Stimulated activated CD4-positive, alpha-beta T cell treated with anti-CD3 and anti-CD28 coated beads, TNF-alpha, amount 100 ng/mL, for 24 hours (primary cell): ENCODE data around the gene PRRG4.
"Not testable (repeated sequence)": the region's sequence is repeated elsewhere in the genome, so short reads cannot be mapped to it uniquely, and the experiment has no call there.

Source experiments
- DNase-seq, 3 experiments: peaks; one replicate each; pipeline ENCODE4 v3.0.0-alpha.2; 2020; ENCODE audit warnings: low read depth in 3 of 3

PRRG4 gene

GRCh38 chr11:32829680-32830412 lies at the start of gene PRRG4:
TSS of gene PRRG4 (plus strand) at chr11:32829927. CDS start at chr11:32830530, 603 bp downstream.
- peak in 2 of 3 experiments; percentile 7 to 54 for DNase-seq

GRCh38 chr11:32780839-32781238 lies 48.9 kb upstream of the PRRG4 start:
- not testable (repeated sequence) for DNase-seq

- no peak for DNase-seq
Measured at GRCh38 chr11:32781721-32782120, 48.0 kb upstream of the PRRG4 start.

- no peak for DNase-seq
Measured at GRCh38 chr11:32785262-32785661, 44.5 kb upstream of the PRRG4 start.

- no peak for DNase-seq
Measured at GRCh38 chr11:32786811-32787210, 42.9 kb upstream of the PRRG4 start.

- DNase-seq, result no peak
Measured at GRCh38 chr11:32790916-32791315, 38.8 kb upstream of the PRRG4 start.

GRCh38 chr11:32792111-32792947 lies 37.4 kb upstream of the PRRG4 start:
- no peak for DNase-seq

- peak; percentile 48 to 64 (median 49) for DNase-seq
Measured at GRCh38 chr11:32792948-32793475, 36.7 kb upstream of the PRRG4 start.

- no peak for DNase-seq
Measured at GRCh38 chr11:32794439-32794838, 35.3 kb upstream of the PRRG4 start, which contains the start of gene CCDC73. TSS of gene CCDC73 (minus strand) at chr11:32794662. CDS start at chr11:32760243, 34,419 bp downstream.

- DNase-seq, result no peak
Measured at GRCh38 chr11:32796425-32796824, 33.3 kb upstream of the PRRG4 start.

- DNase-seq, result peak; percentile 30 to 61 (median 31)
Measured at GRCh38 chr11:32809313-32809712, 20.4 kb upstream of the PRRG4 start.

- DNase-seq, result no peak
Measured at GRCh38 chr11:32817181-32817851, 12.4 kb upstream of the PRRG4 start.

- DNase-seq, result no peak
Measured at GRCh38 chr11:32817852-32818183, 11.9 kb upstream of the PRRG4 start.

- no peak for DNase-seq
Measured at GRCh38 chr11:32819187-32819586, 10.5 kb upstream of the PRRG4 start.

GRCh38 chr11:32820497-32820896 lies 9.2 kb upstream of the PRRG4 start:
- no peak for DNase-seq

- DNase-seq, result no peak
Measured at GRCh38 chr11:32821517-32821916, 8.2 kb upstream of the PRRG4 start.

- no peak for DNase-seq
Measured at GRCh38 chr11:32821917-32822560, 7.7 kb upstream of the PRRG4 start.

- DNase-seq, result not testable (repeated sequence)
Measured at GRCh38 chr11:32823617-32824016, 6.1 kb upstream of the PRRG4 start.

GRCh38 chr11:32826113-32826512 lies 3.6 kb upstream of the PRRG4 start:
- DNase-seq, result no peak

- no peak for DNase-seq
Measured at GRCh38 chr11:32827276-32827675, 2.5 kb upstream of the PRRG4 start.

GRCh38 chr11:32829157-32829679 lies 509 bp upstream of the PRRG4 start:
- DNase-seq, result no peak

- DNase-seq, result no peak
Measured at GRCh38 chr11:32830413-32830738, 649 bp downstream of the PRRG4 start.
